ENCODE results near the gene ANKH.

Gene ANKH

DNA sequence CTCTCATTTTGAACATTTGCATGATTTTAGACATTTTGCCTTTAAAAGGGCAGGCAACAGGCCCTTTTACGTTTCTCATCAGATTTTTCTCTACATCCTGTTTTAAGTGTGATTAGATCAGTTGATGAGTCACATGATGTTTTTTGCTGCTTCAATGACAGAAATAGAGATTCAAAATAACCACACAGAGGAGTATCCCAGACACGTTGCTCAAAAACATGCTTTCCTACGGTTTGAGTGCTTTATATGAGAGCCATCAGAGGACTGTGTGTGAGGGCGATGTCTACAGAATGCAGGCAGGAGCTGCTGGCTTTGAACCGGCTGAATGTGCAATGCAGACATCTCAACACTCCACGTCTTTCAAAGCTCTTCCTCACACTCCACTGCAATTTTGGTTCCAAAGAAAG, 165.0 kb downstream of the ANKH start:
- DNase-seq (ENCODE audit: low read depth), result peak; percentile 16
- TF ChIP-seq, protein P1, sequence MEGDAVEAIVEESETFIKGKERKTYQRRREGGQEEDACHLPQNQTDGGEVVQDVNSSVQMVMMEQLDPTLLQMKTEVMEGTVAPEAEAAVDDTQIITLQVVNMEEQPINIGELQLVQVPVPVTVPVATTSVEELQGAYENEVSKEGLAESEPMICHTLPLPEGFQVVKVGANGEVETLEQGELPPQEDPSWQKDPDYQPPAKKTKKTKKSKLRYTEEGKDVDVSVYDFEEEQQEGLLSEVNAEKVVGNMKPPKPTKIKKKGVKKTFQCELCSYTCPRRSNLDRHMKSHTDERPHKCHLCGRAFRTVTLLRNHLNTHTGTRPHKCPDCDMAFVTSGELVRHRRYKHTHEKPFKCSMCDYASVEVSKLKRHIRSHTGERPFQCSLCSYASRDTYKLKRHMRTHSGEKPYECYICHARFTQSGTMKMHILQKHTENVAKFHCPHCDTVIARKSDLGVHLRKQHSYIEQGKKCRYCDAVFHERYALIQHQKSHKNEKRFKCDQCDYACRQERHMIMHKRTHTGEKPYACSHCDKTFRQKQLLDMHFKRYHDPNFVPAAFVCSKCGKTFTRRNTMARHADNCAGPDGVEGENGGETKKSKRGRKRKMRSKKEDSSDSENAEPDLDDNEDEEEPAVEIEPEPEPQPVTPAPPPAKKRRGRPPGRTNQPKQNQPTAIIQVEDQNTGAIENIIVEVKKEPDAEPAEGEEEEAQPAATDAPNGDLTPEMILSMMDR (IDR thresholded peaks at IDR 0.05; ENCODE audit: control insufficient read depth, insufficient read depth, low read depth, low read length, missing control alignments), result no peak
- no peak overlapping the region for H3K4me3 ChIP-seq (ENCODE audit: control insufficient read depth, low read depth, low read length)

DNA sequence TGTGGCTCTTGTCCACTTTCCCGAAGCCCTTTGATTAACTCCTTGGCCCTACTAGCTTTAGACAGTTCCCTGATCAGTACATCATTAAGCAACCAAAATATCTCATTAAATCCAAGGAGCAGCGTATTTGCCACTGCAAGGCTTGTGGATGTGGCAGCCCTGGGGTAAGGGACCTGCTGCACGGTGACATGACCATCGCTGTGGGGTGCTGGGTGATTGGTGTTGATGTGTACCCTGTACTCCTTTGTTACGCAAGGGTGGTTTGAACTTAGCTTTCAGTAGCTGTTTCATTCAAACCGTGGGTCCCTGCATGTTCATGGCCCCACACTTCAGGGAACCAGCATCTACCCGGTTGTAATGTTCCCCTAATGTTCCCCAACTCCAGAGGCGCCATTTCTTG, 166.0 kb downstream of the ANKH start:
- TF ChIP-seq, protein P1 (IDR thresholded peaks at IDR 0.05; ENCODE audit: control insufficient read depth, insufficient read depth, low read depth, low read length, missing control alignments), result no peak
- no peak for DNase-seq (ENCODE audit: low read depth)

DNA sequence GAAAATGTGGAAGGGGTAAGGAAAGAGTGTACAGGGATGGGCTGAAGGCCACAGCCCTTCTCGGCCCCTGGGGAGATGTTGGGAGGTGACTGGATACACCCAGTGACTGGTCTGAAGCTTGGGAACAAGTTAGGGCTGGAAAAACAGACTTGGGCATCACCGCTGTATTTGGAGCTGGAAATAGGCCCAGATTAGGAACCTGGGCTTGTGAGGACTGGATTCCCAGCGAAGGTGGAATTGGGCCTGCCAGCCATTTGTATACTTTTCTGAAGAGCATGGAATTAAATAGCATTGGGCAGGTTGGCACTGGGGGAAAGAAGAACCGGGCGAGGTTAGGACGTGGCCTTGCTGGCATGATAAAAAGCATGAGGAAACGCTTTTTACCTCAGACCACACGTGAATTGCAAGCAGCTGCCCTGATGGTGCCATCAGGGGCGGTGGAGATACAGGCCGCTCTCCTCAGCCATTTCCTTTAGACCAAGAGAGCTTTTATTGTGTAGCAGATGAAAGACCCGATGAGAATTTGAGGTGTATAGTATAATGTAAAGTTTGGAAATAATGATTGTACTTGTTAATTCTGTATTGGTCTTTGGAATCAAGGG, 169.2 kb downstream of the ANKH start:
- TF ChIP-seq, protein P1 (IDR thresholded peaks at IDR 0.05; ENCODE audit: control insufficient read depth, insufficient read depth, low read depth, low read length, missing control alignments), result no peak
- no peak for DNase-seq (ENCODE audit: low read depth)
- H3K4me3 ChIP-seq (ENCODE audit: control insufficient read depth, low read depth, low read length), result no peak overlapping the region

More for the DNA sequence above, 166.0 kb downstream of the ANKH start:
- no peak overlapping the region for H3K4me3 ChIP-seq (ENCODE audit: control insufficient read depth, low read depth, low read length)

DNA sequence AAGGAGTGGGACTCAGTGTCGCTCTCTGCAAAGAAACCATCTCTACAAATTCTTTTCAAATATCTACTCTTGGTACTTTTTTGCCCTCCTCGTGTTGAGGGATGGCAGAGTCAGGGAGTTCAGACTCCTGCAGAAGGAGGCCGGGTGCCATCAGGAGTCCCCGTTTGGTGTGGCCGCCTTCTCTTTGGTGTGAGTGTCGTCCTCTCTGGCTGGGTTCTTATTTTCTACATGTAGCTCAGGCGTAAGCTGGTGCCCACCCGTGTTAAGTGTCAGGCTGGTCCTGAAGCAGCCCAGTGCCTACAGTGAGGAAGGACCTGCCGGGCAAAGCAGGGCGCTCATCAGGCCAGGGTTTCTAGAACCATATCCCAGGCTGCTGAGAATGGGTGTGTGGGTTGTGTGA, 170.0 kb downstream of the ANKH start:
- H3K4me3 ChIP-seq (ENCODE audit: control insufficient read depth, low read depth, low read length), result no peak overlapping the region
- no peak for DNase-seq (ENCODE audit: low read depth)
- TF ChIP-seq, protein P1 (IDR thresholded peaks at IDR 0.05; ENCODE audit: control insufficient read depth, insufficient read depth, low read depth, low read length, missing control alignments), result no peak

DNA sequence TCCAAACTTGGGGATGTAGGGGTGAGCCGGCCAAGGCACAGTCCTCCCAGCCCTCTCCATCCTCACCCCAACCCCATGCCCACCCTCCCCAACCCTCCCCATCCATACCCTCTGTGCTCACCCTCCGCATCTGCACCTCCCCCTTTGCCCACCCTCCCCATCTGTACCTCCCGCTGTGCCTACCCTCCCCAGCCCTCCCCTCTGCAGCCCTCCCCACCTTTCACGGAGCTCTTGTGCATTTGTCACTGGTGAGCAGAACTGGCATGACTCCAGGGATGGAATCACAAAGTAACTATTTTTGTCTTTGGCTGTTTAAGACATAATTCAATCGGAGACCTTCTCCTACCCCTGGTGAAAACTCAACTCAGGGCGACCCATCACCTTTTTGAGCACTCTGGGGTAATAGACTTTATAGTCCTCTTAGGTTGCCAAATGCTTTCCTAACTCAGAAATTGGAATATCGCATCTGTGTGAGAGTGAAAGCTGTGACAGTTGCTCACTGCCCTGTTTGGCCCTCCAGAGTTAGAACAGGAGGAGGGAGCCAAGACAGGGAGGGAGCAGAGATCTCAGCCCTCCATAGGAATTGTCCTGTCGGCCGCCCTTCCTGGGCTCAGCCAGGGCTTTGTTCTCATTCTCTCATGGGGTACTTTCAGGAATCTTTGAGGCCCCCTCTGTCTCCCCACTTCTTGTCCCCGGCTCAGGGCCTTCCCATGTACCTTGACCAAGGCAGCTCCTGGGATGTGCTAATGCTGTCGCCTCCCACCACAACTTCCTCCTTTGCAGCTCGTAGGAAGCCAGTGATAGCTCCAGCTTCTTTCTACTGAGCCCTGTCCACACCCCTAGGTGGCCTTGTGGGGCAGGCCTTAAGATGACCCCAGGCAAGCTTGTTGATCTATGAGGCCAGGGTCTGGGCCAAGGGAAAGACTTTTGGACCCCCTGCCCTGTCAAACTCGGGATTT, 170.8 kb downstream of the ANKH start:
- no peak overlapping the region for H3K4me3 ChIP-seq (ENCODE audit: control insufficient read depth, low read depth, low read length)
- no peak for DNase-seq (ENCODE audit: low read depth)
- TF ChIP-seq, protein P1 (IDR thresholded peaks at IDR 0.05; ENCODE audit: control insufficient read depth, insufficient read depth, low read depth, low read length, missing control alignments), result no peak

DNA sequence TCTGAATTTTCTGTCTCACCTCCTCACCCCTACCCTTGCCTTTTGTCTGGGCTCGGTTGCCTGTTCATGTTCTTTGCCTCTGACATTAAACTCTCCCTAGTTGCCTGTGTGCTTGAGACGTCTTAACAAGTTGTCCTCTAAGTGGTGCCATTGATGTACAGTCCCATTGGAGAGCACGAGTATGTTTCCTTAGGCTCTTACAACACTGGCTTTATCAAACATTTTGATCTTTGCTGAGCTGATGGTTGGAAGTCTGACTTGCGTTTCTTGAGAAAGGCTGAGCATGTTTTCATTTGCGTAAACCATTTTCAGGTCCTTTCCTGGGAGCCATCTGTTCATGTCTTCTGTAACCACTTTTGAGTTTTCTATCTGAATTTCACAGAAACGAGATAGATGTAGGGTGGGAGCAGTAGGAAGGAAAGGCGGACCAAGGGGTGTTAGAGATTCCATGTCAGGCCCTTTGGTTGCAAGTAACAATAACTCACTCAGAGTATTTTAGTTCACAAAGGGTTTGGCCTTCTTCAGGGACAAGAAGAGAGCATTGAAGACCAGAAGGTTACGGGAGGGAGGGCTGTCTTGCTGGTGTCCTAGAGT, 171.7 kb downstream of the ANKH start:
- no peak overlapping the region for H3K4me3 ChIP-seq (ENCODE audit: control insufficient read depth, low read depth, low read length)
- TF ChIP-seq, protein P1 (IDR thresholded peaks at IDR 0.05; ENCODE audit: control insufficient read depth, insufficient read depth, low read depth, low read length, missing control alignments), result no peak
- DNase-seq (ENCODE audit: low read depth), result no peak
